GM18867 (cell line): ENCODE results near the gene ASXL3.
A peak's percentile ranks its signal among the peaks of the same experiment; 100 is the strongest.

Experiments
- ATAC-seq: cut with Tn5 transposase; IDR thresholded peaks from one replicate; pipeline ENCODE4 v1.9.1; 2021; ENCODE audit warnings: mild to moderate bottlenecking, moderate library complexity; ENCODE audit not compliant: unreplicated experiment

Gene ASXL3

GRCh38 chr18:33577685-33578517, at the start of gene ASXL3:
Gene ASXL3 (plus strand): TSS chr18:33578219. CDS start chr18:33578632, 413 bp downstream.
- ATAC-seq = no peak

- no peak for ATAC-seq
These were observed 45.0 kb upstream of the ASXL3 start for GRCh38 chr18:33532978-33533377.

GRCh38 chr18:33536904-33537303, 41.1 kb upstream of the ASXL3 start:
- ATAC-seq = no peak

GRCh38 chr18:33538418-33539042, 39.5 kb upstream of the ASXL3 start:
- no peak for ATAC-seq

- ATAC-seq = no peak
These were observed 37.6 kb upstream of the ASXL3 start for GRCh38 chr18:33540392-33540791.

GRCh38 chr18:33541316-33541715, 36.7 kb upstream of the ASXL3 start:
- ATAC-seq = no peak

- ATAC-seq = no peak
These were observed 21.2 kb upstream of the ASXL3 start for GRCh38 chr18:33556846-33557245.

GRCh38 chr18:33557706-33558105, 20.3 kb upstream of the ASXL3 start:
- no peak for ATAC-seq

GRCh38 chr18:33558529-33558928, 19.5 kb upstream of the ASXL3 start:
- no peak for ATAC-seq

GRCh38 chr18:33560686-33561370, 17.2 kb upstream of the ASXL3 start:
- peak; percentile 76 for ATAC-seq

- no peak for ATAC-seq
These were observed 15.3 kb upstream of the ASXL3 start for GRCh38 chr18:33562741-33563140.

- ATAC-seq = no peak
These were observed 10.3 kb upstream of the ASXL3 start for GRCh38 chr18:33567705-33568104.

GRCh38 chr18:33571998-33572787, 5.8 kb upstream of the ASXL3 start:
- no peak for ATAC-seq

- no peak for ATAC-seq
These were observed 4.8 kb upstream of the ASXL3 start for GRCh38 chr18:33573193-33573592.

- ATAC-seq = no peak
These were observed 2.6 kb upstream of the ASXL3 start for GRCh38 chr18:33575451-33575850.

- no peak for ATAC-seq
These were observed 896 bp upstream of the ASXL3 start for GRCh38 chr18:33576999-33577646.

- ATAC-seq = no peak
These were observed 714 bp downstream of the ASXL3 start for GRCh38 chr18:33578518-33579348.

GRCh38 chr18:33579349-33580215, 1.6 kb downstream of the ASXL3 start:
- no peak for ATAC-seq

- ATAC-seq = no peak
These were observed 2.5 kb downstream of the ASXL3 start for GRCh38 chr18:33580546-33580945.
